ENCODE data around the gene PTGS2. TPM values are rescaled to one million over a fixed set of nuclear protein-coding genes. Genes with fewer than 3 reads are reported as not detected.

Gene PTGS2
- polyA plus RNA-seq, 3 donors, result 0.53 to 1.4 (median 1.3) TPM

- no peak for DNase-seq (ENCODE audit: extremely low read depth in 1 of 11, low read depth in 9 of 11, low spot score in 4 of 11)
Observed at GRCh38 chr1:186628910-186629309, 51.3 kb downstream of the PTGS2 start.

- DNase-seq (ENCODE audit: extremely low read depth in 1 of 11, low read depth in 9 of 11, low spot score in 4 of 11), result no peak
Observed at GRCh38 chr1:186627019-186627418, 53.2 kb downstream of the PTGS2 start.

- DNase-seq (ENCODE audit: extremely low read depth in 1 of 11, low read depth in 9 of 11, low spot score in 4 of 11), result no peak
Observed at GRCh38 chr1:186626356-186626932, 53.8 kb downstream of the PTGS2 start.

GRCh38 chr1:186623551-186623950, 56.7 kb downstream of the PTGS2 start:
- no peak for DNase-seq (ENCODE audit: extremely low read depth in 1 of 11, low read depth in 9 of 11, low spot score in 4 of 11)

Other genes starting within 250 kb of the PTGS2 start
- under 1 TPM; 0.11 to 0.39 (median 0.26) TPM for gene PDC, start 219.3 kb downstream of the PTGS2 start, polyA plus RNA-seq (ENCODE audit: insufficient read length in 3 of 3)
- gene PLA2G4A, start 148.5 kb upstream of the PTGS2 start, polyA plus RNA-seq (ENCODE audit: insufficient read length in 3 of 3), result 1 to 10 TPM; 7.3 to 9.6 (median 7.5) TPM